Astrocyte (in vitro differentiated cells and primary cell): Measurements from ENCODE around the gene CERKL. TPM values are rescaled to one million over a fixed set of nuclear protein-coding genes. Genes with fewer than 3 reads are reported as not detected.

Experiments used
- DNase-seq: peaks from one replicate; pipeline ENCODE4 v3.0.0-alpha.2; 2010; ENCODE audit warnings: low read depth
- FAIRE-seq: peaks from 2 replicates; lab custom pipeline; 2011; peaks lifted over from hg19 to GRCh38; lab: Jason Lieb, UNC
- H2AFZ ChIP-seq: 2 replicates; pipeline ENCODE4 v1.6.0; 2012; ENCODE audit warnings: low read depth, low read length, inconsistent platforms
- H3K27ac ChIP-seq: 2 replicates; pipeline ENCODE4 v1.5.1; 2011; ENCODE audit warnings: low read depth, low read length, inconsistent platforms
- H3K27me3 ChIP-seq: 2 replicates; pipeline ENCODE4 v1.6.0; 2011; ENCODE audit warnings: low read length, inconsistent platforms; ENCODE audit not compliant: insufficient read depth
- H3K36me3 ChIP-seq: 2 replicates; pipeline ENCODE4 v1.5.1; 2011; ENCODE audit warnings: low read length, inconsistent platforms; ENCODE audit not compliant: insufficient read depth
- H3K4me1 ChIP-seq: 2 replicates; pipeline ENCODE4 v1.5.1; 2011; ENCODE audit warnings: low read length, inconsistent platforms; ENCODE audit not compliant: insufficient read depth
- H3K4me2 ChIP-seq: 2 replicates; pipeline ENCODE4 v1.6.0; 2012; ENCODE audit warnings: low read length, inconsistent platforms
- H3K4me3 ChIP-seq: 2 replicates; pipeline ENCODE4 v1.5.1; 2011; ENCODE audit warnings: low read depth, mild to moderate bottlenecking, low read length, inconsistent platforms; ENCODE audit not compliant: insufficient read depth
- H3K79me2 ChIP-seq: 2 replicates; pipeline ENCODE4 v1.6.0; 2012; ENCODE audit warnings: mild to moderate bottlenecking, low read length, inconsistent platforms; ENCODE audit not compliant: insufficient read depth
- H3K9ac ChIP-seq: 2 replicates; pipeline ENCODE4 v1.6.0; 2012; ENCODE audit warnings: mild to moderate bottlenecking, low read length, inconsistent platforms
- H3K9me3 ChIP-seq: 2 replicates; pipeline ENCODE4 v1.5.1; 2012; ENCODE audit warnings: low read depth, mild to moderate bottlenecking, low read length, inconsistent platforms; ENCODE audit not compliant: insufficient read depth
- H4K20me1 ChIP-seq: 2 replicates; pipeline ENCODE4 v1.6.0; 2012; ENCODE audit warnings: low read length, inconsistent platforms; ENCODE audit not compliant: insufficient read depth
- H3K27ac Mint-ChIP-seq: one replicate; pipeline ENCODE4 v1.8.0; 2021; ENCODE audit warnings: mild to moderate bottlenecking, mixed read lengths; ENCODE audit not compliant: unreplicated experiment
- H3K27me3 Mint-ChIP-seq: one replicate; pipeline ENCODE4 v1.8.0; 2021; ENCODE audit warnings: low read depth, mixed read lengths; ENCODE audit not compliant: unreplicated experiment
- H3K36me3 Mint-ChIP-seq: one replicate; pipeline ENCODE4 v1.8.0; 2021; ENCODE audit warnings: low read depth, mixed read lengths; ENCODE audit not compliant: unreplicated experiment
- H3K4me1 Mint-ChIP-seq: one replicate; pipeline ENCODE4 v1.8.0; 2021; ENCODE audit warnings: low read depth, mixed read lengths; ENCODE audit not compliant: unreplicated experiment
- H3K4me3 Mint-ChIP-seq: one replicate; pipeline ENCODE4 v1.8.0; 2021; ENCODE audit warnings: mild to moderate bottlenecking, moderate library complexity, mixed read lengths; ENCODE audit not compliant: unreplicated experiment
- H3K9me3 Mint-ChIP-seq: one replicate; pipeline ENCODE4 v1.8.0; 2021; ENCODE audit warnings: mild to moderate bottlenecking, mixed read lengths; ENCODE audit not compliant: unreplicated experiment
- EZH2 ChIP-seq: IDR thresholded peaks from 2 replicates; pipeline ENCODE4 v1.6.1; 2012; ENCODE audit warnings: mild to moderate bottlenecking, low read length, inconsistent platforms; ENCODE audit not compliant: insufficient read depth
- total RNA-seq: library from RNA; stranded (reverse); gene quantifications from 2 replicates; pipeline ENCODE4 v1.2.1, GENCODE V29; 2021
- TF ChIP-seq, protein P1 (sequence below): IDR thresholded peaks from 2 replicates; pipeline ENCODE4 v1.5.1; 2011; ENCODE audit warnings: low read depth, mild to moderate bottlenecking, inconsistent platforms, low read length, moderate library complexity; ENCODE audit not compliant: insufficient read depth

CERKL gene
- total RNA-seq, 1 donor from 2014 or later, result 0.16 TPM

DNA sequence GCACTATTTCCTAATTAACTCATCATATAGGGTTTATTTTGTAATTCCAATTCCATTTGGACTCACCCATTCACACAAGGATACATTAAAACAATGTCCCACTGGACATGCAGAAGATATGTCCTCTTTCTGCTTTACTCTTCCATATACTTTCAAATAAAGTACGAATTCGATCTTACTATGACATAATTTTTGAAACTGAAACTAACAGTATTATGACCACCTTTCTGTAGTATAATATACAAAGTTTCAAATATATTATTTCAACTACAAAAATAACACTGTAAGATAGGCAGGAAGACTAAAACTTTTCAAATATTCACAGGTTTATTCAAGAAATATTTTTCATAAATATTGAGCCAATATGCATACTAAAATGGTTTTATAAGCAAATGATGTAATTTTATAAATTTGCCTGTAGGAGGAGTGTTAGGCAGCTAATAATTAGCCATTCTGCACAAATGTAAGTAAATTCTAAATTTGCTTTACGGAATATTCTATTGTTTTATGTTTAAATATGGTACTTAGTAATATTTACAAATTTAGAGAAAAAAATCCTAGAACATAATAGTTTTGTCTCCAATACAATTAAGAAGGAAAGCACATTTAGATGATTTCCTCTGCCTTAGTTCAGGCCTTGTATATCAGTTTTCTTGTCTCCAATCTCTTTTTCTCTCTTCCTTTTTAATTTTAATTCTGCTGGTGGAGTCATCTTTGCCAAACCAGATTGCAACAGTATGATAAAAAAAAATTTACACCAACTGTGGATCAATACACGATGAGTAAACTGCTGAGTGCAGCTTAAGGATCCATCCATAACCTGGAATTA lies 85.9 kb downstream of the CERKL start:
- Mint-ChIP-seq H3K27me3 (peaks cover 10% of the 10 kb centered on the region), H3K4me1 (no peaks in the 10 kb centered on the region), H3K27ac (no peak overlapping the region), H3K4me3 (no peak overlapping the region), H3K9me3 (no peaks in the 10 kb centered on the region), H3K36me3 (no peaks in the 10 kb centered on the region)
- no peaks in the 10 kb centered on the region for H3K36me3 ChIP-seq
- H4K20me1 ChIP-seq, result no peaks in the 10 kb centered on the region
- H3K4me3 ChIP-seq, result no peak overlapping the region
- H3K4me2 ChIP-seq, result no peak overlapping the region
- peaks cover 3% of the 10 kb centered on the region for H3K27me3 ChIP-seq
- H3K9me3 ChIP-seq, result no peaks in the 10 kb centered on the region
- H2AFZ ChIP-seq, result no peak overlapping the region
- H3K27ac ChIP-seq, result no peak overlapping the region
- TF ChIP-seq, protein P1, sequence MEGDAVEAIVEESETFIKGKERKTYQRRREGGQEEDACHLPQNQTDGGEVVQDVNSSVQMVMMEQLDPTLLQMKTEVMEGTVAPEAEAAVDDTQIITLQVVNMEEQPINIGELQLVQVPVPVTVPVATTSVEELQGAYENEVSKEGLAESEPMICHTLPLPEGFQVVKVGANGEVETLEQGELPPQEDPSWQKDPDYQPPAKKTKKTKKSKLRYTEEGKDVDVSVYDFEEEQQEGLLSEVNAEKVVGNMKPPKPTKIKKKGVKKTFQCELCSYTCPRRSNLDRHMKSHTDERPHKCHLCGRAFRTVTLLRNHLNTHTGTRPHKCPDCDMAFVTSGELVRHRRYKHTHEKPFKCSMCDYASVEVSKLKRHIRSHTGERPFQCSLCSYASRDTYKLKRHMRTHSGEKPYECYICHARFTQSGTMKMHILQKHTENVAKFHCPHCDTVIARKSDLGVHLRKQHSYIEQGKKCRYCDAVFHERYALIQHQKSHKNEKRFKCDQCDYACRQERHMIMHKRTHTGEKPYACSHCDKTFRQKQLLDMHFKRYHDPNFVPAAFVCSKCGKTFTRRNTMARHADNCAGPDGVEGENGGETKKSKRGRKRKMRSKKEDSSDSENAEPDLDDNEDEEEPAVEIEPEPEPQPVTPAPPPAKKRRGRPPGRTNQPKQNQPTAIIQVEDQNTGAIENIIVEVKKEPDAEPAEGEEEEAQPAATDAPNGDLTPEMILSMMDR, result peak; percentile 28
- no peak for TF ChIP-seq EZH2
- no peaks in the 10 kb centered on the region for H3K4me1 ChIP-seq
- FAIRE-seq, result no peak
- DNase-seq, result no peak
- no peaks in the 10 kb centered on the region for H3K79me2 ChIP-seq
- H3K9ac ChIP-seq, result no peak overlapping the region

- H3K36me3 Mint-ChIP-seq, result no peaks in the 10 kb centered on the region
- no peaks in the 10 kb centered on the region for H3K4me1 ChIP-seq
- H3K79me2 ChIP-seq, result no peaks in the 10 kb centered on the region
- no peaks in the 10 kb centered on the region for H3K36me3 ChIP-seq
- no peak overlapping the region for H3K4me3 Mint-ChIP-seq
- peaks cover 10% of the 10 kb centered on the region for H3K27me3 Mint-ChIP-seq
- no peaks in the 10 kb centered on the region for H4K20me1 ChIP-seq
- H3K4me3 ChIP-seq, result no peak overlapping the region
- TF ChIP-seq, protein P1, result no peak
- TF ChIP-seq EZH2, result no peak
- H2AFZ ChIP-seq, result no peak overlapping the region
- no peak overlapping the region for H3K9ac ChIP-seq
- no peak overlapping the region for H3K4me2 ChIP-seq
- H3K27ac Mint-ChIP-seq, result no peak overlapping the region
- no peaks in the 10 kb centered on the region for H3K9me3 Mint-ChIP-seq
- no peak overlapping the region for H3K27ac ChIP-seq
- no peaks in the 10 kb centered on the region for H3K9me3 ChIP-seq
- H3K4me1 Mint-ChIP-seq, result no peaks in the 10 kb centered on the region
- peaks cover 1% of the 10 kb centered on the region for H3K27me3 ChIP-seq
- DNase-seq, result no peak
- no peak for FAIRE-seq
These were observed 86.8 kb downstream of the CERKL start for GRCh38 chr2:181570059-181570458.
